MCF 10A (cell line): ENCODE measurements around the gene PPP2R2C. TPM values are rescaled to one million over a fixed set of nuclear protein-coding genes. Genes with fewer than 3 reads are reported as not detected.

ENCODE experiments used
- BruUV-seq: library from RNA; stranded (reverse); fragments of 400-500 nt; replicated peaks from 2 replicates; lab custom pipeline; 2021; lab: Mats Ljungman, UMichigan
- CTCF ChIA-PET: fragments of 300-600 bp; sonication (Branson Sonifier 250); formaldehyde crosslinking; extraction: SDS; loops from one replicate; lab custom pipeline; 2021; ENCODE audit warnings: antibody characterized with exemption, inconsistent platforms; lab: Yijun Ruan, JAX
- POLR2A ChIA-PET: fragments of 300-600, 350-650 bp; sonication (Branson Sonifier 250); formaldehyde crosslinking; extraction: SDS; loops from one replicate; lab custom pipeline; 2020; ENCODE audit warnings: antibody characterized with exemption, inconsistent platforms; lab: Yijun Ruan, JAX
- DNase-seq: peaks from one replicate; pipeline ENCODE4 v3.0.0-alpha.2; 2018; ENCODE audit not compliant: unreplicated experiment
- H3K27ac Mint-ChIP-seq: one replicate; pipeline ENCODE4 v1.8.0; 2022; ENCODE audit warnings: mild to moderate bottlenecking, low read depth, mixed read lengths; ENCODE audit not compliant: unreplicated experiment
- H3K27me3 Mint-ChIP-seq: one replicate; pipeline ENCODE4 v1.8.0; 2022; ENCODE audit warnings: mixed read lengths; ENCODE audit not compliant: insufficient read depth, unreplicated experiment
- H3K36me3 Mint-ChIP-seq: one replicate; pipeline ENCODE4 v1.8.0; 2022; ENCODE audit warnings: mild to moderate bottlenecking, moderate library complexity, mixed read lengths; ENCODE audit not compliant: insufficient read depth, unreplicated experiment
- H3K4me1 Mint-ChIP-seq: one replicate; pipeline ENCODE4 v1.8.0; 2022; ENCODE audit warnings: mixed read lengths; ENCODE audit not compliant: insufficient read depth, unreplicated experiment
- H3K4me3 Mint-ChIP-seq: one replicate; pipeline ENCODE4 v1.8.0; 2022; ENCODE audit warnings: mild to moderate bottlenecking, moderate library complexity, mixed read lengths; ENCODE audit not compliant: unreplicated experiment
- H3K9me3 Mint-ChIP-seq: one replicate; pipeline ENCODE4 v1.8.0; 2022; ENCODE audit warnings: mixed read lengths; ENCODE audit not compliant: unreplicated experiment
- intact Hi-C: fragments of 100-400 bp; cut with micrococcal nuclease; formaldehyde crosslinking; loops from 2 replicates; pipeline ENCODE4 v1.14.1; 2022
- total RNA-seq: library from RNA; stranded (reverse); gene quantifications from 2 replicates; pipeline ENCODE4 v1.2.3, GENCODE V29; 2022
- TF ChIP-seq, protein P1 (sequence below): fragments of 200-600 bp; IDR thresholded peaks from one replicate; pipeline ENCODE4 v1.8.0; 2022; ENCODE audit warnings: antibody characterized with exemption, mild to moderate bottlenecking; ENCODE audit not compliant: unreplicated experiment

PPP2R2C gene
- total RNA-seq, 1 experiment from 2014 or later, result 3.6 TPM

DNA sequence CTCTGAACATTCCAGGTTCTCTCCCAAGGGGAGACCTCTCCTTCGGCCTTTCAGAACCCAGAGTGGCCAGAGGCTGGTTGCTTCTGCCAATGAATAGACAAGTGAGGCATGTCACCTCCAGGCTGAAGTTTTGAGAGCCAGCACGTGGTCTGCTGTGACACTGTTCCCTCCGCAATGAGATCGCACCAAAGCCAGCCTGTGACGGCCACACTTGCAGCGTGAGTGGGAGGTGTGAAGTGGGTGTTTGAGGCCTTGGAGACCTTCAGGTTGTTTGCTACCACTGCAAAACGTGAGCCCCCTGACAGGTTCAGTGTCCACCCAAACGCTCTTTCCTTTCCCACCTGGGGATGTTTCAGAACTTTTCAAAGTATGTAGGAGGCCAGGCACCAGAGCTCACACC is 121.8 kb downstream of the PPP2R2C start:
- POLR2A ChIA-PET, result no interaction called here
- H3K27ac Mint-ChIP-seq, result no peak overlapping the region
- CTCF ChIA-PET, result no interaction called here

DNA sequence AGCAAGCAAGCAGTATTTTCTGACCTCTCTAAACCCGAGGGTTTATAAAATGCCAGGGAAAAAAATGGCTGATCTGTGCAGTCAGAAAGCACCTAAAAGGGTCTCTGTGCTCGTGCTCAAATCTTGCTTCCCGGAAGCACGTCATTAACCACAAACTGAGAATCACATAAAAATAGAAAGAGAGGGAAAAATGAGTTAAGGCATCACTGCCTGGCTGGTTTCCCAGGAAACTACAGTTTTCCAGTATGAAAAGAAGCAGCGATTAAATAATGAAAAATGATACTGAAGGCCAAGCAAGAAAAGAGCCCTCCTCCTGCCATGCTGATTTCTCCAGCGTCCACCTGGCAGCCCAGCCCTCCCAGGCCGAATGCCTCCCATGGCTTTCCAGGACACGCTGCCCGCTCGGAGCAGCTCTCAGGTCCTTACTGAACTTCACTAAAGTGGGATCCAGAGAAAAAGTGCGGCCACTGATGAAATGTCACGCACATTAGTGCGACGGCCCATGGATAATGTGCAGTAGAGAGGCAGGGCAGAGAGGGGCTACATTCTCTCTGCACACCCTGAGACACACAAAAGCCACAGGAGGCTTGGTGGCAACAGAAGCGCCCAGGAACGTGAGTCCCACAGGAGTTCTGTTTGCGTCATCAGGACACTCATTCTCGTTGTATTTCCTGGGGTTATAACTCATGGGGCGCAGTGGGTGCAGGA is 122.4 kb downstream of the PPP2R2C start:
- Mint-ChIP-seq H3K27ac (no peak overlapping the region), H3K4me1 (no peaks in the 10 kb centered on the region), H3K4me3 (no peak overlapping the region), H3K36me3 (no peaks in the 10 kb centered on the region), H3K9me3 (no peaks in the 10 kb centered on the region), H3K27me3 (no peaks in the 10 kb centered on the region)
- intact Hi-C loops, result no loop called here
- POLR2A ChIA-PET, result interaction anchor here (0.6 kb wide), 1 partner anchor 24 kb away, joined by 3 read pairs; no protein-coding TSS in a partner anchor
- CTCF ChIA-PET, result no interaction called here
- no TSS peak for BruUV-seq
- DNase-seq, result no peak
- TF ChIP-seq, protein P1, sequence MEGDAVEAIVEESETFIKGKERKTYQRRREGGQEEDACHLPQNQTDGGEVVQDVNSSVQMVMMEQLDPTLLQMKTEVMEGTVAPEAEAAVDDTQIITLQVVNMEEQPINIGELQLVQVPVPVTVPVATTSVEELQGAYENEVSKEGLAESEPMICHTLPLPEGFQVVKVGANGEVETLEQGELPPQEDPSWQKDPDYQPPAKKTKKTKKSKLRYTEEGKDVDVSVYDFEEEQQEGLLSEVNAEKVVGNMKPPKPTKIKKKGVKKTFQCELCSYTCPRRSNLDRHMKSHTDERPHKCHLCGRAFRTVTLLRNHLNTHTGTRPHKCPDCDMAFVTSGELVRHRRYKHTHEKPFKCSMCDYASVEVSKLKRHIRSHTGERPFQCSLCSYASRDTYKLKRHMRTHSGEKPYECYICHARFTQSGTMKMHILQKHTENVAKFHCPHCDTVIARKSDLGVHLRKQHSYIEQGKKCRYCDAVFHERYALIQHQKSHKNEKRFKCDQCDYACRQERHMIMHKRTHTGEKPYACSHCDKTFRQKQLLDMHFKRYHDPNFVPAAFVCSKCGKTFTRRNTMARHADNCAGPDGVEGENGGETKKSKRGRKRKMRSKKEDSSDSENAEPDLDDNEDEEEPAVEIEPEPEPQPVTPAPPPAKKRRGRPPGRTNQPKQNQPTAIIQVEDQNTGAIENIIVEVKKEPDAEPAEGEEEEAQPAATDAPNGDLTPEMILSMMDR, result no peak

More for the DNA sequence above, 121.8 kb downstream of the PPP2R2C start:
- Mint-ChIP-seq H3K27me3 (no peaks in the 10 kb centered on the region), H3K4me3 (no peak overlapping the region), H3K36me3 (no peaks in the 10 kb centered on the region), H3K4me1 (no peaks in the 10 kb centered on the region), H3K9me3 (no peaks in the 10 kb centered on the region)
- no TSS peak for BruUV-seq
- TF ChIP-seq, protein P1, result no peak
- intact Hi-C loops, result no loop called here
- DNase-seq, result no peak

DNA sequence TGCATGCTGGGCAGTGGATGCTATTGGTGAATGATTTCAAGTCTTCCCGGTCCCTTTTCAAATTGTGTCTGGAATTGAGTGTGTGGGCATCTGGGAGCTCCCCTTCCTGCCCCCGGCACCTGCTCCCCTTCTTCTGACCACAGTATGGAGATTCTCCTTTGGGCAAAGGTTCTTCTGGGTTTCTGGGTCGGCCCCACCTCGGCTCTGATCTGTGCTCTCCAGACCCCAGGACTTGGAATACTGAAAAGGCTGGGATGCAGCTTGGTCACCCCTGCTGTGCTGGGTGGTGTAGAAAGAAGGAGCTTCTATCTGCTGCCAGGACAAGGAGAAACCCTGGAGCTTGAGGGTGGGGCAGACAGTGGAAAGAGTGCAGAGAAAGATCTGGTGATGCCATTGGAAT is 124.0 kb downstream of the PPP2R2C start:
- BruUV-seq, result no TSS peak
- TF ChIP-seq, protein P1, result no peak
- H3K9me3 Mint-ChIP-seq, result no peaks in the 10 kb centered on the region
- H3K27ac Mint-ChIP-seq, result no peak overlapping the region
- ChIA-PET POLR2A (no interaction called here), CTCF (interaction anchor here (0.7 to 1.1 kb wide), 4 partner anchors 21 to 198 kb away, joined by 3 read pairs; no protein-coding TSS in a partner anchor)
- H3K36me3 Mint-ChIP-seq, result no peaks in the 10 kb centered on the region
- intact Hi-C loops, result no loop called here
- no peak overlapping the region for H3K4me3 Mint-ChIP-seq
- H3K4me1 Mint-ChIP-seq, result peaks cover 8% of the 10 kb centered on the region
- no peaks in the 10 kb centered on the region for H3K27me3 Mint-ChIP-seq
- no peak for DNase-seq

DNA sequence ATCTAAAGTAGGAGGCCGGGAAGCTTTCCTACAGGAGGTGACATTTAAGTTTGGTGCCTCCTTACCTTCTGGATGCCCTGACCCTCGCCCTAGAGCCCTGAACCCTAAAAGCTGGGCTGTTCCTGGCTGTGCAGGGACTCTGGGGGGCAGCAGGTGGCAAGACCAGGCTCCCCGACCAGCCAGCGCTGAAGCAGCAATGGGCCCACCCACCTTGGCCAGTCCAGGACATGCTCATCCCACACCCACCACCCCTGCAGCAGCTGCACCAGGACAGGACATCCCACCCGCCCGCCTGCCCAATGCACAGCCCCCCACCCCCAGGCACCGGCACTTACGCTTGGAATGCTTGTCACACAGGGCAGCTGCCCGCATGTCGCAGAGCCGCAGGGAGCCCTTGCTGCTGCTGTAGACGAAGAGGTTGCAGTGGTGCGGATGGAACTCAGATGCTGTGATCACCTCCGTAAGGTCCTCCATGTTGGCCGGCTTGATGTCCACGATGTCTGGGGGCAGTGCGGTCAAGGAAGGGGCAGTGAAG is 124.8 kb downstream of the PPP2R2C start:
- no TSS peak for BruUV-seq
- H3K36me3 Mint-ChIP-seq, result no peaks in the 10 kb centered on the region
- POLR2A ChIA-PET, result interaction anchor here (1.2 kb wide), 1 partner anchor 13 kb away, joined by 3 read pairs; no protein-coding TSS in a partner anchor
- DNase-seq, result no peak
- no peaks in the 10 kb centered on the region for H3K27me3 Mint-ChIP-seq
- CTCF ChIA-PET, result interaction anchor here (0.7 to 1.1 kb wide), 3 partner anchors 98 to 178 kb away, joined by 3 read pairs; no protein-coding TSS in a partner anchor
- H3K4me1 Mint-ChIP-seq, result peaks cover 8% of the 10 kb centered on the region
- H3K4me3 Mint-ChIP-seq, result no peak overlapping the region
- intact Hi-C loops, result no loop called here
- no peaks in the 10 kb centered on the region for H3K9me3 Mint-ChIP-seq
- TF ChIP-seq, protein P1, result no peak
- H3K27ac Mint-ChIP-seq, result no peak overlapping the region
